Lower leg skin (tissue), 4 donors: Measurements from ENCODE around the gene SIAH3. TPM values are rescaled to one million over a fixed set of nuclear protein-coding genes. Genes with fewer than 3 reads are reported as not detected.

Experiments
- DNase-seq, 2 donors: peaks; one replicate each; pipeline ENCODE4 v3.0.0-alpha.2; 2019; ENCODE audit warnings: low spot score in 2 of 2
- H3K4me3 ChIP-seq: fragments of 200-600 bp; sonication (generic); 2 replicates; pipeline ENCODE4 v1.5.1; 2017; ENCODE audit warnings: mild to moderate bottlenecking, low read depth; ENCODE audit not compliant: poor library complexity, severe bottlenecking
- CTCF ChIP-seq, 3 donors: fragments of 450-650 bp; IDR thresholded peaks; one replicate each; pipeline ENCODE4 v1.5.1; 2016; ENCODE audit warnings: antibody characterized with exemption in 3 of 3, mild to moderate bottlenecking in 3 of 3, moderate library complexity in 2 of 3
- POLR2A ChIP-seq, 2 donors: fragments of 450-650 bp; IDR thresholded peaks; one replicate each; pipeline ENCODE4 v1.6.1; 2016 to 2017; ENCODE audit warnings: antibody characterized with exemption in 2 of 2, mild to moderate bottlenecking in 1 of 2, moderate library complexity in 1 of 2
- WGBS, 2 donors: methylation state at CpG; one replicate each; pipeline ENCODE4 v1.1.5; 2018; 5-methylcytosine and 5-hydroxymethylcytosine counted together
- intact Hi-C: fragments of 100-400 bp; cut with DNase I; formaldehyde crosslinking; loops from one replicate; pipeline ENCODE4 v1.15.0; 2023; ENCODE audit warnings: low total_unique reads
- total RNA-seq, 4 donors: library from RNA; depleted of rRNA; stranded (reverse); fragments of >200 nt; gene quantifications; one replicate each; pipeline ENCODE4 v1.1.0, GENCODE V29; 2016

The SIAH3 gene
- total RNA-seq, 4 donors from 2014 or later, result 0.02 to 0.21 (median 0.05) TPM

- intact Hi-C loops, result no loop called here
- no peak for TF ChIP-seq CTCF (IDR thresholded peaks at IDR 0.05)
- TF ChIP-seq POLR2A (IDR thresholded peaks at IDR 0.05), result no peak
- 85 to 86% methylated on average over 11 of the region's 11 CpGs for WGBS, 2 donors
Observed at GRCh38 chr13:45796426-45797235, 54.9 kb downstream of the SIAH3 start.

GRCh38 chr13:45792827-45793303 lies 58.7 kb downstream of the SIAH3 start:
- no peak overlapping the region for H3K4me3 ChIP-seq
- TF ChIP-seq POLR2A (IDR thresholded peaks at IDR 0.05) (no peak), CTCF (IDR thresholded peaks at IDR 0.05) (no peak)
- no peak for DNase-seq
- WGBS, 2 donors, result 67 to 75% methylated on average over 6 of the region's 6 CpGs
- intact Hi-C loops, result no loop called here

More at GRCh38 chr13:45796426-45797235, 54.9 kb downstream of the SIAH3 start:
- DNase-seq, result peak in 1 of 2 donors; percentile 43
- no peak overlapping the region for H3K4me3 ChIP-seq

- intact Hi-C loops, result no loop called here
- 60 to 64% methylated on average over 2 of the region's 2 CpGs for WGBS, 2 donors
- no peak for TF ChIP-seq POLR2A (IDR thresholded peaks at IDR 0.05)
- H3K4me3 ChIP-seq, result no peak overlapping the region
- DNase-seq, result no peak
Observed at GRCh38 chr13:45788011-45788410, 63.5 kb downstream of the SIAH3 start.

- TF ChIP-seq CTCF (IDR thresholded peaks at IDR 0.05), result no peak
- TF ChIP-seq POLR2A (IDR thresholded peaks at IDR 0.05), result no peak
- DNase-seq, result no peak
- WGBS, 2 donors, result 93 to 96% methylated on average over 2 of the region's 2 CpGs
- no peak overlapping the region for H3K4me3 ChIP-seq
- intact Hi-C loops, result no loop called here
Observed at GRCh38 chr13:45787346-45787745, 64.2 kb downstream of the SIAH3 start.

- 40 to 58% methylated on average over 6 of the region's 6 CpGs for WGBS, 2 donors
- no peak overlapping the region for H3K4me3 ChIP-seq
- intact Hi-C loops, result no loop called here
- no peak for DNase-seq
- TF ChIP-seq POLR2A (IDR thresholded peaks at IDR 0.05) (no peak), CTCF (IDR thresholded peaks at IDR 0.05) (no peak)
Observed at GRCh38 chr13:45786293-45786920, 65.1 kb downstream of the SIAH3 start.
